Anterior cingulate cortex (tissue), 58 donors: ENCODE results near the gene TULP4.

Source experiments
- DNase-seq, 58 donors: peaks; one replicate each; lab custom pipeline; 2025; lab: John Stamatoyannopoulos, UW

Gene TULP4, protein sequence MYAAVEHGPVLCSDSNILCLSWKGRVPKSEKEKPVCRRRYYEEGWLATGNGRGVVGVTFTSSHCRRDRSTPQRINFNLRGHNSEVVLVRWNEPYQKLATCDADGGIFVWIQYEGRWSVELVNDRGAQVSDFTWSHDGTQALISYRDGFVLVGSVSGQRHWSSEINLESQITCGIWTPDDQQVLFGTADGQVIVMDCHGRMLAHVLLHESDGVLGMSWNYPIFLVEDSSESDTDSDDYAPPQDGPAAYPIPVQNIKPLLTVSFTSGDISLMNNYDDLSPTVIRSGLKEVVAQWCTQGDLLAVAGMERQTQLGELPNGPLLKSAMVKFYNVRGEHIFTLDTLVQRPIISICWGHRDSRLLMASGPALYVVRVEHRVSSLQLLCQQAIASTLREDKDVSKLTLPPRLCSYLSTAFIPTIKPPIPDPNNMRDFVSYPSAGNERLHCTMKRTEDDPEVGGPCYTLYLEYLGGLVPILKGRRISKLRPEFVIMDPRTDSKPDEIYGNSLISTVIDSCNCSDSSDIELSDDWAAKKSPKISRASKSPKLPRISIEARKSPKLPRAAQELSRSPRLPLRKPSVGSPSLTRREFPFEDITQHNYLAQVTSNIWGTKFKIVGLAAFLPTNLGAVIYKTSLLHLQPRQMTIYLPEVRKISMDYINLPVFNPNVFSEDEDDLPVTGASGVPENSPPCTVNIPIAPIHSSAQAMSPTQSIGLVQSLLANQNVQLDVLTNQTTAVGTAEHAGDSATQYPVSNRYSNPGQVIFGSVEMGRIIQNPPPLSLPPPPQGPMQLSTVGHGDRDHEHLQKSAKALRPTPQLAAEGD (N-terminal part only)

DNA sequence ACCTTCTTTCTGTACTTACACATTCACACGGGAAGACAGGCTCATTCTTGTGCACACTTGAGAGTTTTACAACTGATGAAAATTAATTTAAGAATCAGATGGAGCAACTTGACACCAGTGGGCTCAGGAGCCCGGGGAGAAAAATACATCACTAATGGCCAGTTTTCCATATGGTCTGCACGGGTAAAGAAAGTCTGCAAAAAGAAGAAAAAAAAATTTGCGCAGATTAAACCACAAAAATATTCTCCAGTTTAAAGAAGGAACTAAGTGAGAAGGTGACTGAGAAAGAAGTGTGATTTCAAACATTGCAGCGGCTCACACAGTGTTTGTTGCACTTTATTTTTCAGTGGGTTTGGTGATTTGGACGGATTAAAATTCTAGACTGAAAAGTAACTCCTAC is at the start of gene TULP4:
TULP4 (plus strand) TSS at position 301 of the 400 bp plus-strand sequence. CDS start 1,552 bp downstream, outside the sequence.
- no peak for DNase-seq

DNA sequence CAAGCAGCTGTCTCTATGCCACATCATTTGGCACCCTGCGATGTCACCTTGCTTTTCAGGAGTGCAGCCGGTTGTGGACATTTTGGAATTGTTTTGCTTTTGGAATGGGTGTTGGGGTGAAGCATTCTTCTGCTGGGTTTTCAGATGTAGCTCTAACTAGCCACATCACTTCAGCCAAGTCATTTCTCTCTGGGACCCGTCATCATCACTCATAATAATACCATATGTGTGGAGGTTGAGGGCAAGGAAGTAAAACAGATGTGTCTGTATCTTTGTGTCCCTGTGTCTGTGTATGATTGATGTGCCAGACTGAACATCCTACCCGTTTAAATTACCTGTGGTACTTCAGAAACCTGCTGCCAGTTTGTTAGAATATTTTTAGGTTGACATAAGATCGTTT is 49.5 kb upstream of the TULP4 start:
- no peak for DNase-seq

DNA sequence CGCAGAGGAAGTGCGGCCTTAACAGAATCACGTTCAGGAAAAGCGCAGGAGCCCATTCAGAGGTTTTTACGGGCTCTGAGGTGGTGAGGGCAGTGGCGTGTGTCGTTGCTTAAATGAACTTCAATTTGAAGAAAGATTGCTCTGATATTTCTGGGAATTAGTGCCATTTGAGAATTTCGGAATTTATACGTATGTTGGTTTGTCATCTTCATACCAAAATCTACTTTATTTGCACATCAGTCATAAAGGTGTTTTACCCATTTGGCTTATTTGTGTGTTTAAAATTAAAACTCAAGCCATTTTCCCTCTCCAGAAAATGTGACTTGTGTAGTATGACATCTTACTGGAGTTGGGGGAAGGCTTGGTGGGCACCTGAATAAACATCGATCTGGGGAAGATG is 48.1 kb upstream of the TULP4 start:
- no peak for DNase-seq

DNA sequence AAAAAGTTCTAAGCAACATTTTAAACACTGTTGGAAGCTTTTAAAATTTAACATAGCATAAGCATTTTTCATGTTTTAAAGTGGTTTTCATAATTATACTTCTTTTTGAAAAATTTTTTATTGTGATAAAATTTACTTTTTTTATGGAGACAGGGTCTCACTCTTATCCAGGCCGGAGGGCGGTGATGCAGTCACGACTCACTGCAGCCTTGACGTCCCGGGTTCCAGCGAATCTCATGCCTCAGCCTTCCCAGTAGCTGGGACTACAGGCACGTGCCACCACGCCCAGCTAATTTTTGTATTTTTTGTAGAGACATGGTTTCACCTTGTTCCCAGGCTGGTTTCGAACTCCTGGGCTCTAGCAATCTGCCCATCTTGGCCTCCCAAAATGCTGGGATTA is 46.1 kb upstream of the TULP4 start:
- DNase-seq: no peak

DNA sequence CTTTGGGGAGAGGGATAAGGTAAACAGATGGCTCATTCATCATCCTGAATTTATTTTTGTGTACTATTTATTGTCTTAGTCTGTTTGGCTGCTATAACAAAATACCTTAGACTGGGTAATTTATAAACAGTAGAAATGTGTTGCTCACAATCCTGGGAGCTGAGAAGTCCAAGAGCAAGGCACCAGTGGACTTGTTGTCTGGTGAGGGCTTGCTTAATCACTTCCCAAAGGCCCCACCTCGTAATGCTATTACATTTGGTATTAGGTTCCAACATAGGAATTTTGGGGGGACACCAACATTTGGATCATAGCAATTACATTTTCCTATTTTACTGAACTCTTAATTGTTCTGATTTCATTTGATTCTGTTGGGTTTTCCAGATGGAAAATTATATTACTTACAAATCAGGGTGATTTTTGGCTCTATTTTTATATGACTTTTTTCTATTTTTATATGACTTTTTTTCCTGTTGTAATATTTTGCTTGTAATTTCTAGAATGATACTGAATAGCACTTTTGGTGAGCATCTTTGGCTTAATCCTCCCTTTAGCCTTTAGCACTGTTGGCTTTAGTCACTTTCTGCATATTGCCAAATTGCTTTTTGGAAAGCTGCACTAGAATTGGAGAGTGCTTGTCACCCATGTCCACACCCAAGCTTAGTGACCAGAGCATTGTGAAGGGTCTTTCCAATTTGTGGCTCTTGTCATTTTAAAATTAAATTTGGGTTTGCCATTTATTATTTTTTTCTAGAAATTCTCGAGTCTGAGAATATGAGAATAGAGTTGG is 43.7 kb upstream of the TULP4 start:
- DNase-seq: no peak

DNA sequence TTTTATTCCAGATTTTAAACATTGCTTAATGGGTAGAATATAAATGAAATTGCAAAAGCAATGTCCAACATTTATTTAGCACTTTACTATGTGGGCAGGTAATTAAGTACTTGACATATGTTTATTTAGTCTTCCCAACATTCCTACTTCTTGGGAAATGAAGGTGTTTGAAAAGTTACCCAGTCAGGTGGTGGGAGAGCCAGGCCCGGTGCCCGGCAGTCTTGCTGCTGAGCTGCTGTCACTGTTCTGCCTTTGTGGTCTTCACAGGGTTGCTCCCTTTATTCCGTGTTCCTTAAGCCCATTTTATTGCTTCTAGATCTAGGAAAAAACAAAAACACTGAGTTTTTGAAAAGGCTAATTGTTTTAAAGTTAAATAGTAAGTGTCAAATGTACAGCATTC is 42.6 kb upstream of the TULP4 start:
- DNase-seq: no peak

DNA sequence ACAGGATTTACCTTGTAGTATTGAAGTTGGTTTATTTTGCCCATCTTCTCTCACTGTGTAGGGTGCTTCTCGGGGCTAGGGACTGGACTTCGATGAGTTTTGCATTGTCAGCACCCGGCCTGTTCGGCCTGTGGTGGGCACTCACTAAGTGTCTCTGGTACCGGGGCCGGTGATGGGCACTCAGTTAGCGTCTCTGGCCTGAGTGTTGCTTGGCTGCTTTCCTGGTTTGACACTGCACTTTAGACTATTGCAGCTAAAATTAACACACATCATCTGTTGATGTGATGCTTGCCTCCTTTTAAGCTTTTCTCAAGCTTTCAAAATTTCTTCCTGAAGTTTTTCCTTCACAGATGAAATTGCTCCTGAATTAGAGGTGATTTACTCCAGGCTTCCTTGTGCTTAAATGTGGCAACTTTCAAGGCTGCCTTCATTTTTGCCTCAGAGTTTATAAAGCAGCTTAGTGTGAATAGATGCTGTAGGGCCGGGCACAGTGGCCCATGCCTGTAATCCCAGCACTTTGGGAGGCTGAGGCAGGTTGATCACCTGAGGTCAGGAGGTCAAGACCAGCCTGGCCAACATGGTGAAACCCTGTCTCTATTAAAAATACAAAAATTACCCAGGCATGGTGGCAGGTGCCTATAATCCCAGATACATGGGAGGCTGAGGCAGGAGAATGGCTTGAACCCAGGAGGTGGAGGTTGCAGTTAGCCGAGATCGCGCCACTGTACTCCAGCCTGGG is 41.7 kb upstream of the TULP4 start:
- peak in 1 of 58 donors; percentile 5 for DNase-seq

DNA sequence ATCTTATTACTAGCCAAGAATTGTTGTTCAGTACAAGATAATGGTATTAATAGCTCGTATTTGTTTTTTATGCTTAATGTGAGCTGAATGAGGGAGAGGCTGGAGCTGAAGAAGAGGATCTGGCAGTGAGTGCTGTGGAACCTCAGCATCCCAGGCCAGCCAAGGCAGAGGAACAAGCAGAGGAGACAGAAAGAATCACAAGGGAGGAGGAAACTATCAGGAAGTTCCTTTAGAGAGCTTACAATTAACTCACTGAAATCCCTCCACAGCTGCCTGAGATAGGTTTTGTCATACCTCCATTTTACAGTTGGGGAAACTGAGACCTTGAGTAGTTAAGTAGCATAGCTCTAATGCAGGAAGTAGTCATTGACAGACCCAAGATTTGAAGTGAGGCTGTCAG is 39.9 kb upstream of the TULP4 start:
- no peak for DNase-seq

DNA sequence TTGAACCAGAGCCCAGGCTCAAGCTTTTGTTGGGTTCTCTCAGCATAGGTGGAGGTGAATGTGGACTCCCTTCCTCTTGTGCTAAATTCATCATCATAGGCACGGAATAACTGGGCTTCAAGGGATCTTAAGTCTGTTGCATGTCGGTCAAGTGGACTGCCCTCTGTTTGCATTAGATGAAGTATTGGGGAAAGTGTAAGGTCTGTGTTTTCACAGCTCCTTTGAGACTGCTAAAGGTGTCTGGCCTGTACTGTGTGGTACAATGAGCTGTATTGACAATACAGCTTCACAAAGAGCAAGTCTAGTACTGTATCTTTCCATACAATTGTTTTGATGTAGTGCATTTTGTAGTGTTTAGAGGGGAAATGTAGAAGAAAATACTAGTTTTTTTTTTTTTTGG is 34.3 kb upstream of the TULP4 start:
- no peak for DNase-seq

DNA sequence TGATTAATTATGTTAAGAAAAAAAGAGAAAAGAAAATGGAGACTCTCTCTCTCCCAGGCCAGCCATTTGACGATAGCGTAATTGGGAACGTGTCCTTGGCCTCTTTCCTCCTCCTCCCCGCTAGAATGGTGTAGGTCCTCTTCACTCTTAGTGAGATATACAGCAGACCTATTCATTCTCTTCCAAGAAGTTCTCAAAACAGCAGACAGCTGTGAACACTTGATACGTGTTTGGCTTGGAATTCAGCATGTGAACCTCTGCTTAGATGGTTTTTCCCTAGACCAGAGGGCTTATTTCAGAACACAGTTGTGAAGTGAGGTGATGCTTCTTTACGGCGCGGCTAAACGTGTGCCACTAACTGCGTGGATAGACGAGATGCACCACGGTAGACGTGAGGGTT is 32.6 kb upstream of the TULP4 start:
- DNase-seq: no peak

DNA sequence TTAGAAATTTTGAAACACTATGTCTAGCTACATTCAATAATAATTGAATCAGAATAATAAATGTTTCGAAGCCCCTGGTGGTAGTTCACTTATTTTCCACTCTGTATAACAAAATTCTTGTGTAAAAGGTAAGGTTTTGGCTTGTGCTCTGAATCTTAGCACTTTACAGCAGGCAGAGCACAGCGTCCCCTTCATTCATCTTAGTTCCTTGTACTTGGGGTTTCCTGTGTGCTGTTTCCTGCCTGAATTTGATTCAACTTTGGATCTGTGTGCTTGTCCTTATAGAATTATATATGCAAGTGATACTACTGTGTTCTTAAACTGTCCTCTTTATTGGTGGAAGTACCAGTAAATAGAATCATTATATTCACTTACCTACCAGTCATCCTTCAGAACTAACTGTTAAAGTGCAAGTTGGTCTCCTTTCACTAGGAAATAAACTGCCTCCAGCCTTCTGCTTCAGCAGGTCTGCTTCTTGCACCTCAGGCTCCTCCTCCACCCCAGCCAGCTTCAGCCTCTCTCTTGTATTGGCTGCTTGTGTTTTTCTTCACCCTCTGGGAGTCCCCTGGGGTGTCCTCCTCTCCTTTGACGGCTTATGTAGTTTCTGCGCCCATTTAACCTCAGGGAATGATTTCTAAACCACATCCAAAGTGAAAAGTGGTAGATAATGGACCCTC is 28.8 kb upstream of the TULP4 start:
- peak in 2 of 58 donors; percentile 1 to 15 for DNase-seq

DNA sequence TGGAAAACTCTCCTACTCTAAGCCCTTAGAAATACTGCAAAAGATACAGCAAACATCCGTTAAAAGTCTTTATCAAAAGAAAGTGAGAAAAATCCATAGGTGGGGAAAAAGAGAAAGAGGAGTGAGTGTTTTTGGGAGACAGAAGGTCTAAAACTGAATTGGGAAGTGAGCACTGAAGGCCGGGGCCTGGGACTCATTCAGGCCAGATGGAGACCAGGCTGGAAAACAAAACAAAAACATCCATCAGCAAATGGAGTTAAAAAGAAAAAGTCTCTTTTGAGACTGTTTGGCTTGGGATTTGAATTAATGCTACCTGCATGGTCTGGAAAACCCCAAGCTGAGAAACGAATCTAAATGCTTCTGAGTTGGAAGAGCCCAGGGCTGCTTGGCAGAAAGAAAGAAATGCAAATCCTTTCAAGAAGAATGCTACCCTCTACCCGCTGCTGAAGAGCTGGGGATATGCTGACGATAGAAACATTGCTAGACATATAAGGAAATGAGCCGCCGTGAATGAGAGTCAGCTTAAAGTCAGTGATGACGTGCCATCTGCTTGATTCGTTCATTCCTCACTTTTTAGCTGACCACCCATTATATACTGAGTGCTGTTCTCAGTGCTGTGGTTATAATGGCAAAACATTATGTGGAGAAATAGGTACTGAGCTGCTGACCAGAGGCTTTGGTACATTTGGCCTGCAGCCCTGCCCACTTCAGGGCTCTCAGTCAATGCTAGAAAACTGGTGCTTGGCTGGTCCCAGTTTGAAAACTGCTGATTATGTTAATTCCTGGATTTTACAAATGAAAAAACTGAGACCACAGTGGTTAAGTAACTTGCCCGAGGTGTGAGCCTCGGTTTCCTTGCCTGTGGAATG is 28.0 kb upstream of the TULP4 start:
- peak in 24 of 58 donors; percentile 9 to 63 (median 37) for DNase-seq

DNA sequence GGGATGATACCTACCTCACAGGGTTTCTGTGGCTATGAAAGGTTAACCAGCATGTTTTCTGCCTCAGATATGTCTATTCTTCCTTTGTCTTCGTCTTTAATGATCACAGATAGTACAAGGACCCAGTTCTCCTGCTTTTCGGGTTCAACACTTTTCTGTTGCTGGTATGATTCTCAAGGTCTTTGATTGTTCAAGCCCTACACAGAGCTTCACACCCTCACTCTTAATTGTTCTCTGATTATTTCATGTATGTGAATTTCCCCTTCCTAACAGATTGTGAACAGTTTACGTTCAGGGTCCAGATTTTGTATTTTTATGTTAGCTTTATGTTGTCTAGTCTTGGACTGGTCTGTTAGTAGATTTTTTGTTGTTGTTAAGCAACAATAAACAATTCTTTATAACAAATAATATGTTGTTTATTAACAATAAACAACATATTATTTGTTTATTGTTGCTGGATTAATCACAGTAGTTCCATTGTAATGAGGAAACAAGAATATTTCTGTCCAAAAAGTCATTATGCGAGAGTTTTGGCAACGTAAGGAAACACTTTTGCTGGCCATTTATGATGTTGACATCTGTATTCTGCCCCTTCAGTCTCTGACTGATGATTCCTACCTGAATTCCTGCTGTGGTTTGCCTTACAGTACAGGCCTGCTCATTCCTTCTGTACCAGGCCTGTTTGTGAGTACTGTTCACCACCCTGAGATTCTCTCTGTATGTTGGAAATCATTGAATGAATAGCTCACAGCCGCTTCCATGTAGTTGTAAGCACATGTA is 27.2 kb upstream of the TULP4 start:
- DNase-seq: peak in 4 of 58 donors; percentile 48 to 79 (median 71)

DNA sequence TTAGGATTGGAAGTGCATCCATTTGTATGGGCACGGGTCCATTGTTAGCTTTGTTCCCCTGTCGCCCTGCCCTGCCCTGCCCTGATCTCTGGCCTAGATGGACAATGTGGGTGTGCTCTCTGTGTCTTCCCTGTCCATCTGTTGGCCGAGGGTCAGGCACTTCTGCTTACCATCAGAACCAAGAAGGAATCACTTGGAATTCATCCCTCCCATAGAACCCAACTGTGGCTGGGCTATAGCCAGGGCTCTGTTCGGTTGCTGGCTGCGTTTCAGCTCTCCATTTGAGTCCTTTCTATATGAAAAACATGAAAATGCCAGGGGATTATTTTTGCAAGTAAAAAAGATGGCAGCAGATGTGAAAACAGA is 26.6 kb upstream of the TULP4 start:
- DNase-seq: peak in 35 of 58 donors; percentile 7 to 79 (median 32)

DNA sequence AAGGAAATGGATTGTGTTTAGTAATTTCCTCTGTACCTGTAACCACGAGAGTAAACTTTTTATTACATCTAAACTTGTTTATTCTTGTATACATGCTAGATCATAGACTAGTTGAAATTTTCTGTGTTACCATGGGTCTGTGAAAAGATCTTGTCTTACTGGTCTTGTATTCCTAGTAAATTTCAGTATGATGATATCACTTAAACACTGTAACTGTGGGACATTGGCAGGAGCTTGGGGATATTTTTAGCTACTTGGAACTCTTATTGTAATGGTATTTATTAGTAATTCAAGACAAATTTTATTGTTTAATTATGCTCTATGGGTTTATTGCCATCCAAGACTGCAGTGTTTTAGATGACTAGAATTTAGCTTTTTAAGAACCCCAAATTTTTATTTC is 25.9 kb upstream of the TULP4 start:
- DNase-seq: no peak

DNA sequence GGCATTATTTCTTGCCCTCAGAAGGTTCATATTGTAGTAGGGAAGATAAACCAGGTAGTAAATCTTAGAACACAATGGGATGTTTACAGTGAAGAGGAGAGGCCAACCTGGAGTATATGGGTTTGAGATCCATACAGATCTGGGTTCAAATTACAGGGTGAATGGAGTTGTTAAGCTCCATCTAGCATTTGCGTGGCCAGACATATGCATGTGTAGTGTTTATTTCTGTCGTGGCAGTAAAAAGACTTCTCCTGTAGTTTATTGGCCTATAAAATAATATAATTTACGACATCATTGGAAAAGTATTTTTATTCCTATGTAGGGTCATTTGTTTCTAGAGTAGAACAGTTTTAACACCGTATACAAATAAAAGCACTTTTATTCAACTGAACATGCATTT is 25.2 kb upstream of the TULP4 start:
- no peak for DNase-seq

DNA sequence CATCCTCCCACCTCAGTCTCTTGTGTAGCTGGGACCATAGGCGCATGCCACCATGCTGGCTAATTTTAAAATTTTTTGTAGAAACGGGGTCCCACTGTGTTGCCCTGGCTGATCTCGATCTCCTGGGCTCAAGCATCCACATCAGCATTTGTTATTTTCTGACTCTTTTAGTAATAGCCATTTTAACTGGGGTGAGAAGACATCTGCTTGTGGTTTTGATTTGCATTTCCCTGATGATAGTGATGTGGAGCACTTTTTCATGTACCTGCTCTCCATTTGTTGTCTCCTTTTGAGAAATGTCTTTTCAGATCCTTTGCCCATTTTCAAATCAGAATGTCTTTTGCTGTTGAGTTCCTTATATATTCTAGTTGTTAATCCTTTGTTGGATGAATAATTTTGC is 22.2 kb upstream of the TULP4 start:
- no peak for DNase-seq

DNA sequence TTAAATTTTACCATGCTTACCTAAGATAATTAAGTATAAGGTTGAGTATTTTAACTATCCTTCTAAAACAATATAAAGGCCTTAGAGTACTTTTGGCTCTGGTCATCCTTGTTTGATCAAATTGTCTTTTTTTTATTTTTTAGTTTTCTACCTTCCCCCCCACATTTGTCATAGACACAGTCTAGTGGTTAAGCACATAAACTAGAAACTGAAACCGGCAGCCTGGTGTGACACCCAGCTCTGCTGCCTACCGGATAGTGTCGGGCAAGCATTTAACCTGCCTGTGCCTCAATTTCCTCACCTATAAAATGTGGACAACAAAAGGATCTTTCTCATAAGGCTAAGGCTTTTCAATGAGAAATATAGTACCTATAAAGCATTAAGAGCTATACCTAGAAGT is 21.6 kb upstream of the TULP4 start:
- no peak for DNase-seq
